Suppressor macrophage treated with lipopolysaccharide for 1 hour (primary cell): ENCODE measurements around the gene TMA7B.

Source experiments
- DNase-seq, 3 donors: peaks; one replicate each; pipeline ENCODE4 v3.0.0-alpha.2; 2020 to 2022

TMA7B gene

GRCh38 chr22:39959640-39960447, at the start of gene TMA7B:
Gene TMA7B, plus strand, starts transcription at chr22:39960397. Its CDS starts 3,978 bp downstream, at chr22:39964375.
- DNase-seq, result peak; percentile 67 to 79 (median 71)

DNA sequence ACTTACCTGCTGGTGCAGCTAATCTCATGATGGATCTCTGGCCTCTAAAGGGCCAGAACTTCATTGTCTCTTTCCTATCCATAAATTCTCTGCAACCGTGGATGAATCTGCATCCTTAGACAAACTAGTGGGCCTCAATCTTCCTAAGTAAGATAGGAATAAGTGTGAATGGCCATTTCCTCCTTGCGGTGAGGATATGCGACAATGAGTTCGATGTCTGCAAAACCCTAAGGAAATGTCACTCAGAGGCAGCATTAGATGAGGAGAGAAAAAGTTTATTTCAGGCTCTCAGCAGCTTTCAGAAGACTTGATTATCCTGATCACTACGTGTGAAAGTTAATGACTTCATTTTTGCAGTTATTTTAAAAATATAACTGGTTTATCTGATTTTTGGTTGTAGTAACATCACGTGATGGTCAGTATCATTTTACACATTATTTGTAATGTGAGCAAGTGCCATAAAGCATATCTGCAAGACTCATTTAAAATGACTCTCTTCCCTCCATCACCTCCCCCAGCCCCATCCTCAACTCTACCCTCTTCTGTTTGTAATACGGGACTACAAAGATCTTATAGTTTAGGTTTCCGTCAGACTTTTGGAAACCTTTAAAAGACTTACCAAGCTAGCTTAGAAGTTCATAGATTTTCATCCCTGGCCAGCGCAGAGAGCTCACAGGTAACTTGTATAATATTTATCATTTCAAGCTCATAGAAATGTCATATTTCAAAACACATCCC, 49.2 kb upstream of the TMA7B start:
- DNase-seq, result no peak

GRCh38 chr22:39913321-39913720, 46.9 kb upstream of the TMA7B start:
- no peak for DNase-seq

GRCh38 chr22:39913886-39914285, 46.3 kb upstream of the TMA7B start:
- no peak for DNase-seq

DNA sequence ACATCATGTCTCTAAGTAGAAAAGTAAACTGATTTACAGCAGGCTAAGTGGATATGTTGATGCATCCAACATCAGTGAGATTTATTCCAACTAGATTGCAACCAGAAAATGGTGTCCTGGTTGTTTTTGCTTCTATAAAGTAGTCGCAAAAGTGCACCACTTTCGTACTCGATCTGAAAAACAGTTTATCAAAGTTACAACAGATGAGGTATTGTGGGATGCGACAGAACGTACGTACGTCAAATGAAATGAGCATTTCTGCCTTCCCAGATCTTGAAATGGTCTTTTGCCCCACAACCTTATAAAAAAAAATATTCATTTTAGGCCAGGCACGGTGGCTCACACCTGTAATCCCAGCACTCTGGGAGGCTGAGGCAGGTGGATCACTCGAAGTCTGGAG, 45.6 kb upstream of the TMA7B start:
- DNase-seq, result no peak

- no peak for DNase-seq
Observed at GRCh38 chr22:39915295-39915726, 44.9 kb upstream of the TMA7B start.

- no peak for DNase-seq
Observed at GRCh38 chr22:39916496-39916895, 43.7 kb upstream of the TMA7B start.

GRCh38 chr22:39917197-39917643, 43.0 kb upstream of the TMA7B start:
- no peak for DNase-seq

DNA sequence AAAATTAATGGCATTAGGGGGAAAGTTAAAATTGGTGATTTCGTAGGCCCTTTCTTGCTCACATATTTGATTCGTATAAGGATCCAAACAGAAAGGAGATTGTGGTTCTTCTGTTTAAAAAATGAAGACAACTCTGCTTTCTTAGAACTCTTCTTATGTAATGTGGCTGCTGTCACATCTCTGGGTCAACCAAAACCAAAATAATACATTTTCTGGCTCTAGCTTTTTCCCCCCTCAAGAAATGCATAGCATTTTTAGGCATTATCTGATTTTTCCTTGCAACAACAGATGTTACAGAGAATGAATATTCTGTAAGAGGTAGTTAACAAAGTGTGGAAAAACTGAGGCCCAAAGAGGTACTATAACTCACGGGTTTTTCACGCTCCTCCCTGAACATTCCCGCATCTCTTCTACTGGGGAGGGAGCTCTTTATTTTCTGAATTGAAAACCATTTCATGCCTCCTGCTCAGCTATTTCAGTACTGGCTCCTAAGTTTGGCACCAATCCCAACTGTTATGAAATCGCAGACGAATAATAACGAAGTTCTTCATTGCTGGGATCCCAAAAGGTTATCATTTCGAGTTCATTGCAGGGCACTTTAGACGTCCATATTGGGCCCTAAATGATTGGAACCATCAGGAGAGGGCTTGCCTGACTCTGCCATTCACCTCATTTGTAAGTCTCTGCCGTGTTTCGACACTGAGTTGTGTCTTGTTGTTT, 42.3 kb upstream of the TMA7B start:
- DNase-seq, result no peak

DNA sequence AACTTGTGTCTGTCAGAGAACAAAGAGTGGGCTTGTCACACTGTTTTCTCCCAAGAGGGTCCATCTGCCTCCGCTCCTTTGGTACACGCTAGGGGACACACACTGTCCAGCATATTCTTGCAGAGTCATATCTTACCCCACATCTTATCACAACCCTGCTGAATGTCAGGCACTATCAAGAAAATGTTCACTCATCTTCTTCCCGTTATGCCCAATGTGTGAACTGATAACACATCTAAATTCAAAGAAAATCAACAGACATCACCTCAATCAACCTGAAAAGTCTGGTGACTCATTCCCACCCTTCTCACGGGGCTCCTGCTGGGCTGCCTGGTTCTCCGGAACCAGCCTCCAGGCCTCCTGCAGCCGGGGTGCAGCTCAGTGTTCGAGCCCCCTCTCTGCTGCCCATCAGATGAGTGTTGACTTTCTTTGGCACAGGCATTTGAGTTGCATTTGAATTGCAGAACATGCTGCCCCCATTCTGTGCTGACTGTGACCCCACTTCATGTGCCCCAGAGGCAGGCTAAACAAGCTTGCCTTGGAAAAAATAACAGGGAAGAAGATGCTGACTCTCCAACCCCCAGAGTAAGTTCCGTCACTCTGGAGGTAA, 40.0 kb upstream of the TMA7B start:
- DNase-seq, result no peak

- peak; percentile 17 to 40 (median 26) for DNase-seq
Observed at GRCh38 chr22:39923696-39924095, 36.5 kb upstream of the TMA7B start.

DNA sequence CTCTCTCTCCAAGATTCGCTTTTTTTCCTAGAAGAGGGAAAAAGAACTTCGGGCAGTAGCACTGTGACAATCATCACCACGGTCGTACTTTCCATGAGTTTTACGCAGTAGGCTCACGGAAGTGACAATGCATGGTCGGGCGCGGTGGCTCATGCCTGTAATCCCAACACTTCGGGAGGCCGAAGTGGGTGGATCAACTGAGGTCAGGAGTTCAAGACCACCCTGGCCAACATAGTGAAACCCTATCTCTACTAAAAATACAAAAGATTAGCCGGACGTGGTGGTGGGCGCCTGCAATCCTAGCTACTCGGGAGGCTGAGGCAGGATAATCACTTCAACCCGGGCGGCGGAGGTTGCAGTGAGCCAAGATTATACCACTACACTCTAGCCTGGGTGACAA, 35.9 kb upstream of the TMA7B start:
- DNase-seq, result no peak

DNA sequence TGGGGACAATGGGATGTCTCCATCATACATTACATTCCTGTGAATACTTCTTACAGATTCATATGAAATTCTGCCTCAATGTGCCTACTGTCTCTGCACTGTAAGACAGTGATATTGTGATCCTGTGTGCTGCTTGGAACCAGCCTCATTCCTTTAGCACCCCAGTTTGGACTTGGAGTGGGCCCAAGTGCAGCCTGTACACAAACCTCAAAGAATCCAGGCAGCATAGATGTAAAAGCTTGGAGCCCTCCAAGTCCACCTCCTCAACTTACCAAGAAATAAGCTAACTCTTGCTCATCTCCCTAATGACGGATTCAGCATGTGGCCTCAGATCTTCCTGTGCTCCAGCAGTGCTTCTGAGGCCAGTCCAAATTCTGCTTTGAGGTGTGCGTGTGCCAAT, 34.9 kb upstream of the TMA7B start:
- DNase-seq, result no peak

- DNase-seq, result peak; percentile 31 to 51 (median 45)
Observed at GRCh38 chr22:39925909-39926679, 34.1 kb upstream of the TMA7B start.

DNA sequence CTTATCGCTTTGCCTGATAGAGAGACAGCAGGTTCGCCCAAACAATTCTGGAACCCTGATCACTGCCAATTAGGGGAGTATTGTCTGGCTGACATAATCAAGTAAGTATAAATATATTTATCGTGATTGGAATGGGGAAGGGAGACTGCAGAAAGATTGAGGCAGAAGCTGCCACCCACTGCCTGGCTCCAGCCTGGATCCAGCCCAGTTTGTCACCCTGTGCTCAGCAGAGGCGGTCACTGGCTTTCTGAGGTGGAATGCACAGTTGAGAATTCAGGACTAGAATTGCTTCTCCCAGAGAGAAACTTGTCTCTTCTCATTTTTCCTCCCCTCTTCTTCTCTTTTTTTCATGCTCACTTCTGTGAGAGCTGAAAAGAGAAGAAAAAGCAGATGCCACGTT, 33.4 kb upstream of the TMA7B start:
- no peak for DNase-seq

GRCh38 chr22:39927544-39927943, 32.7 kb upstream of the TMA7B start:
- no peak for DNase-seq

DNA sequence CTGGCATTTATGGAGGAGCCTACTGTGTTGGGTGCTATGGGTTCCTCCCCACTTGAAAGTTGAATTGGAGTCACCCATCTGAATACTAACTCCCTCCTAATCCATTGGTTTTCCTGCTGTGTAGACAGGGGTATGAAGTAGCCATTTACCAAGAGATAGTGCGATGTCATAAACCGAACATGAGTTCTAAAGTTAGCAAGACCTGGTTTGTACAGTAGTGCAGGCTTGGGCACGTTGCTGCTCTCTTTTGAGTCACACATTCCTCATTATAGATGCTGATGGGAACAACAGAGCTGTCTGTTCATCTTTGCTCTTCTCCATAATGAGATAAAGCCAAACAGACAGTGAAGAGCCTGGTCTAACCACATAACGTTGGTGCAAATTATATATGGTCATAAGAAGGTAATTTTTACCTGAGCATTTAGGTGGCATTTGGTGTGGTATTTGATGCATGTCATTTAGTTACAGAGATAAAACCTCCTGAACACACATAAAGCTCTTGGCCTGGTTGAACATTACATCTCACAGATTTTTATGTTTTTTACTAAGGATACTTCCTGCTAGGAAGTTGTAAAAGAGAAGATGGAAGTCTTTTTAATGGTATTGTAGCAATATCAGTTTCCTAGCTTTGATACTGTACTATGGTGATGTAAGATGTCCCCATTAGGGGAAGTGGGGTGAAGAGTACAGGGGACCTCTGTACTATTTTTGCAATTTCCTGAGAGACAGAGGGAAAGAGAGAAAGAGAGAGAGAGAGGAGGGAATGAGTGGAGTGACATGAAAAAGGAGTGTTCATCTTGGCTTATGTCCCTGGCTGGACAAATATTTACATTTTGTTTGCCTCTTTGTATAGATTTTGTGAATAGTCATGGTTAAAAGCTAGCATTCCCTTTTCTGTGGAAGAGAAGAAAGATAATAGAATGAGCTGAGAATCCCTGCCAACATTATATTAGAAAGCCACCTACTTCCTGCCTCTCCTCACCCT, 31.4 kb upstream of the TMA7B start:
- no peak for DNase-seq

GRCh38 chr22:39931251-39931650, 28.9 kb upstream of the TMA7B start:
- DNase-seq, result no peak

- DNase-seq, result no peak
Observed at GRCh38 chr22:39932166-39932565, 28.0 kb upstream of the TMA7B start.

DNA sequence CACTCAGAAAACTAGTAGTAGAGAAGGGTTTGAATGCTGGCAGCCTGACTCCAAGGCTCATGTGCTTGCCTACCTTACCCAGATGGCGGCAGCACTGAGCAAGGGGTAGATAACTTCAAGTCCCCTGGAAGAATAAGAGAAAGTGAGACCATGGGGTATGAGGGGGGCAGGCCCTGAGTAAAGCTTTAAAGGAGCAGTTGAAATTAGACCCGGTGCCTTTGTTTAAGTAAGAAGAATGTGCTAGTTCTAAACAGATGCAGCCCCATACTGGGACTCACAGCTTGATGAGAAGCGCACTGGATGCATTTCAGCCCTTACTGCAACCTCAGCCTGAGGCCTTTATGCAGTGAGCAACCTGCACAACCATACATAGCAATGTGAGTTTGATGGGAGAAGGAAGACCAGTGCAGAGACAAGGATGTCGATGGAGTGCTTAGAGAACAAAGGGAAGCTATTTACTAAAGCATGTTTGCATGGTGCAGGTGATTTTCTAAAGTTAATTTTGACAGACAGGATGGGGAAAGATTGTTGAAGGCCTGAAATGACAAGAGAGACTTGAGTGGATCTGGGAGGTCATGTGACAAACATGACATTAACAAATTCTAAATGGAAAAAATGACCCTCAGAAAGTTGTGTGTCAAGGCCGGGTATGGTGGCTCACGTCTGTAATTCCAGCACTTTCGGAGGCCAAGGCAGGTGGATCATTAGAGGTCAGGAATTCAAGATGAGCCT, 27.1 kb upstream of the TMA7B start:
- peak; percentile 52 to 66 (median 55) for DNase-seq
